Measurements from ENCODE around the gene TEX12. TPM values are rescaled to one million over a fixed set of nuclear protein-coding genes. Genes with fewer than 3 reads are reported as not detected.
"Not testable (repeated sequence)": the region's sequence is repeated elsewhere in the genome, so short reads cannot be mapped to it uniquely, and the experiment has no call there.

TEX12 gene
- total and polyA plus RNA-seq, 3 experiments from 2014 or later, result 0.27 to 0.39 TPM; not detected in 1

DNA sequence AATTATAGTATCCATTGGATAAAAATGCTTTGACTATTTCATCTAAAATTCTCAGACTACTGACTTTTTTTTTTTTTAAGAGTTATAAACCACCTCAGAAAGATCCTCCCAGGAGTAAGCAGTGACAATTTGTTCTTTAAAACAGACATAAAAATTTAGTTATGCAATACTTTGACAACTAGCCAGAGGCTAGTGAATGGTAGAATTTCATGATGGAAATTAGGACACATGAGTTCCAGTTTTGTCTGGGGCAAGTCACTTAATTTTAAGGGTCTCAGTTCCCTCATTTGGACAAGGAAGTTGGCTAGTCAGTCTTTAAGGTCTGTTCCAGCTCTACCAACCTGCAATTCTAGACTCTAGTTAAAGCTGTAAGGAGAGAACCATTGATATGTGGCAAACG lies 6.2 kb upstream of the TEX12 start:
- Mint-ChIP-seq H3K36me3 (peaks cover 0 to 4% (median 4%) of the 10 kb centered on the region in 3 donors), H3K27ac (no peak overlapping the region), H3K27me3 (peaks cover 1 to 17% of the 10 kb centered on the region in 2 donors), H3K4me3 (no peak overlapping the region), H3K4me1 (no peaks in the 10 kb centered on the region), H3K9me3 (no peaks in the 10 kb centered on the region)
- no peaks in the 10 kb centered on the region for H3K4me1 ChIP-seq (ENCODE audit: insufficient read depth, low read length)
- ChIA-PET POLR2A (no interaction called here), CTCF (no interaction called here)
- H3K36me3 ChIP-seq (ENCODE audit: insufficient read depth, low read length), result no peaks in the 10 kb centered on the region
- no peaks in the 10 kb centered on the region for H3K9me3 ChIP-seq (ENCODE audit: low read length)
- H3K27me3 ChIP-seq (ENCODE audit: insufficient read depth, low read length, poor library complexity, severe bottlenecking), result no peaks in the 10 kb centered on the region
- H3K4me3 ChIP-seq (ENCODE audit: low read length), result no peak overlapping the region
- no peak overlapping the region for H3K27ac ChIP-seq (ENCODE audit: low read depth, low read length)
- no peak for DNase-seq

DNA sequence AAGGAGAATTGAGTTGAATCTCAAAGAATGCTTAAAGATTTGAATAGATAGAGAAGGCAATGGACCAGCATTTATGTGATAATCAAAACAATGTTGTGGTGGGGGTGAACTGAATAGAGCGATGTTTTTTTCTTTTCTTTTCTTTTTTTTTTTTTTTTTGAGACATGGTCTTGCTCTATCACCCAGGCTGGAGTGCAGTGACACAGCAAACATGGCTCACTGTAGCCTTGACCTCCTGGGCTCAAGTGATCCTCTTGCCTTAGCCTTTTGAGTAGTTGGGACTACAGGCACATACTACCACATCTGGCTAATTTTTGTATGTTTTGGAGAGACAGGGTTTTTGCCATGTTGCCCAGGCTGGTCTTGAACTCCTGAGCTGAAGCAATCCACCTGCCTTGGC lies 5.0 kb upstream of the TEX12 start:
- H3K27ac Mint-ChIP-seq; H3K4me3 ChIP-seq (ENCODE audit: low read length); H3K9me3 Mint-ChIP-seq; H3K4me1 Mint-ChIP-seq; H3K4me1 ChIP-seq (ENCODE audit: insufficient read depth, low read length); H3K36me3 ChIP-seq (ENCODE audit: insufficient read depth, low read length); H3K9me3 ChIP-seq (ENCODE audit: low read length); H3K4me3 Mint-ChIP-seq; H3K36me3 Mint-ChIP-seq; CTCF ChIA-PET; DNase-seq; POLR2A ChIA-PET; H3K27ac ChIP-seq (ENCODE audit: low read depth, low read length); H3K27me3 ChIP-seq (ENCODE audit: insufficient read depth, low read length, poor library complexity, severe bottlenecking): not testable (repeated sequence)
- H3K27me3 Mint-ChIP-seq, result peaks cover 1 to 17% of the 10 kb centered on the region in 2 donors

DNA sequence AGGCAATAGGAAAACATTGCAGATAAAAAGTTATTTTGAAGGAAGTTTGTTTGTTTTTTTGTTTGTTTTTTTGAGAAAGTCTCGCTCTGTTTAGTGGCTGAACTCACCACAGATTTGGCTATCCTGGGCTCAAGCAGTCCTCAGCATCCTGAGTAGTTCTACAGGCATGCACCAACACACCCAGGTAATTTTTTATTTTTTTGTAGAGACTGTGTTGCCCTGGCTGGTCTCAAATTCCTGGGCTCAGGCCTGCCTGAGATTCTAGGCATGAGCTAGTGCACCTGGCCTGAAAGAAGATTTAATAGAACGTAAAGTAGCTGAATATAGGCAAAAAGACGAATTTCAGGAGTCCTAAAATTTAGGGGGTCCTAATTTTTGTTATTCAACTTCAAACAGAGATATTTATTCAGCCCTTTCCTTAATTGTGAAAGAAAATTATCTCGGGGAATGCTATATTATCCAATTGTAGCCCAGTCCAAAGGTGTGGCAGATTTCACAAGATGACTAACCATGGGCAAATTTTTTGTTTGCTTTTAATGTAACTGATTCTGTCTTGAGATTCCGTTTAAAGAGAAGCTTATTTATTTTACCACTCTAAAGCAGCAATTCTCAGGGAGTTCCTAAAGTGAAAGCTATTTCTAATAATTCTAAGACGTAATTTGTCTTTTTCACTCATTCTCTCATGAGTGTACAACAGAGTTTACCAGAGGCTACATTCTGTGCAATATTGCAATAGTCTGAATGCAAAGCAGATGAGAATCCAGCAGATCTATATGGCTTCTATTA lies 4.2 kb upstream of the TEX12 start:
- Histone ChIP-seq H3K4me3 (ENCODE audit: low read length) (no peak overlapping the region), H3K4me1 (ENCODE audit: insufficient read depth, low read length) (no peaks in the 10 kb centered on the region), H3K27ac (ENCODE audit: low read depth, low read length) (no peak overlapping the region), H3K27me3 (ENCODE audit: insufficient read depth, low read length, poor library complexity, severe bottlenecking) (no peaks in the 10 kb centered on the region), H3K9me3 (ENCODE audit: low read length) (no peaks in the 10 kb centered on the region), H3K36me3 (ENCODE audit: insufficient read depth, low read length) (no peaks in the 10 kb centered on the region)
- Mint-ChIP-seq H3K9me3 (no peaks in the 10 kb centered on the region), H3K27me3 (peaks cover 4 to 24% of the 10 kb centered on the region in 2 donors), H3K4me1 (no peaks in the 10 kb centered on the region), H3K36me3 (peaks cover 0 to 4% (median 4%) of the 10 kb centered on the region in 3 donors), H3K27ac (no peak overlapping the region), H3K4me3 (no peak overlapping the region)
- ChIA-PET POLR2A (no interaction called here), CTCF (no interaction called here)
- no peak for DNase-seq

DNA sequence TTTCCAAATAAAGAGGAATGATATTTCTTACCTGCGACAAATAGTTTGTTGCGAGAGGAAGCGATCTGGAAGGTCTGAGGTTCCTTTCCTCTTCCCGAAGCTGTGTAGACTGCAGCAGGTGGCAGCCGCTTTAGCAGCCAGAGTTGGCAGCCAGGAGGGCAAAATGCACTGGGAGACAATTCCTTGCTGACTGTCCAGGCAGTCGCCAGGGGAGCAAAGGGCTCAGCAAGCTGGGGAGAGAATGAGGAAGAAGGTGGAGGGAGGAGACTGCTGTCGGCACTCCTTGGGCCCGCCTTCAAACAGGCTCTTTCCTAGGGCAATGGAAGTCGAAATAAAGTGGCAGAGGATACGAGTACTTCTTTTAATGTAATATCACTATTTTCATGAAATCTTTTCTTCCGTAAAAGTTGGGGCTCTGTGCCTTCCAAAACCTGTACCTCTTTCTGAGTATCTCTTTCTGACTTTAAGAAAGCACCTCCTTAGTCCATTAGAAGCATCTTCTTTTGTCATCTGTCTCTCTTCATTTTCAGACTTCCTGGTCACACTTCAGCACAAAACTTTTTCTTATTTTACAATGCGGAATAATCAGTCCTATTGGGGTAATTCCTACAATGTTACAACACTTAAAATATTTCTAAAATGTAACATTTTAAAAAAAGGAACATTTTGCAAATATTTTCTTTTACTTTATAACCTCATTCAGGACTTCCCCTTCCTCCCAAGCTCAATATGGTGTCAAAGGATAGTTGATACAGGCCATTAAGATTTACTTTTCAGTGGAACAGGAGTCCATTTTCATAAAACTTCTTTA lies 3.1 kb upstream of the TEX12 start, which contains the start of gene IL18:
Gene IL18 (minus strand): TSS at position 220 of the 811 bp plus-strand sequence. CDS start 9,041 bp downstream, outside the sequence.
- no peak within 1 kb of the TSS for H3K4me3 Mint-ChIP-seq

DNA sequence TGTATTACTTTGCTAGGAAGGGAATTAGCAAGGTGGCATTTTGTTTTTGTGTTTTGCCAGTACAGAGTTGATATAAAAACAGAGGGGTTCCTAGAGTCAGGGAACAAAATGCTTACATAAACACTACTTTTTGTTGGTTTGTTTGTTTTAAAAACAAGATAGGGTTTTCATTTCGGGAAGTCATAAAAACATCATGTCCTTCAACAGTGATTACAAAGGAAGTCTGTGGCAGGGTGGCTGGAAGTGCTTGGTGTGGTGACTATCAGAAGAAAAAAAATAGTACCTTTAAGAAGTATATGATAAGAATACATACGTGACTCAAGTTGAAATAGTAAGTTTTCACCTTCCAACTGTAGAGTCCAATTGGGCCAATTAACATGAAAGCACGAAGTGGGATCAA lies 2.1 kb upstream of the TEX12 start:
- H3K36me3 ChIP-seq (ENCODE audit: insufficient read depth, low read length), result no peaks in the 10 kb centered on the region
- H3K4me3 ChIP-seq (ENCODE audit: low read length), result no peak overlapping the region
- Mint-ChIP-seq H3K9me3 (no peaks in the 10 kb centered on the region), H3K36me3 (peaks cover 0 to 4% (median 4%) of the 10 kb centered on the region in 3 donors), H3K4me3 (no peak overlapping the region), H3K4me1 (no peaks in the 10 kb centered on the region), H3K27me3 (peaks cover 4 to 24% of the 10 kb centered on the region in 2 donors), H3K27ac (no peak overlapping the region)
- H3K27ac ChIP-seq (ENCODE audit: low read depth, low read length), result no peak overlapping the region
- POLR2A ChIA-PET, result no interaction called here
- no peaks in the 10 kb centered on the region for H3K27me3 ChIP-seq (ENCODE audit: insufficient read depth, low read length, poor library complexity, severe bottlenecking)
- no peaks in the 10 kb centered on the region for H3K9me3 ChIP-seq (ENCODE audit: low read length)
- CTCF ChIA-PET, result no interaction called here
- H3K4me1 ChIP-seq (ENCODE audit: insufficient read depth, low read length), result no peaks in the 10 kb centered on the region
- no peak for DNase-seq

More for the DNA sequence above, 3.1 kb upstream of the TEX12 start, which contains the start of gene IL18:
- DNase-seq, result no peak
- H3K27me3 ChIP-seq (ENCODE audit: insufficient read depth, low read length, poor library complexity, severe bottlenecking), result no peaks in the 10 kb centered on the region
- Mint-ChIP-seq H3K36me3 (peaks cover 0 to 4% (median 4%) of the 10 kb centered on the region in 3 donors), H3K9me3 (no peaks in the 10 kb centered on the region), H3K27ac (no peak within 1 kb of the TSS), H3K27me3 (peaks cover 4 to 24% of the 10 kb centered on the region in 2 donors), H3K4me1 (no peaks in the 10 kb centered on the region)
- H3K4me1 ChIP-seq (ENCODE audit: insufficient read depth, low read length), result no peaks in the 10 kb centered on the region
- no peak within 1 kb of the TSS for H3K27ac ChIP-seq (ENCODE audit: low read depth, low read length)
- no peaks in the 10 kb centered on the region for H3K9me3 ChIP-seq (ENCODE audit: low read length)
- ChIA-PET POLR2A (no interaction called here), CTCF (no interaction called here)
- H3K36me3 ChIP-seq (ENCODE audit: insufficient read depth, low read length), result no peaks in the 10 kb centered on the region
- H3K4me3 ChIP-seq (ENCODE audit: low read length), result no peak within 1 kb of the TSS

DNA sequence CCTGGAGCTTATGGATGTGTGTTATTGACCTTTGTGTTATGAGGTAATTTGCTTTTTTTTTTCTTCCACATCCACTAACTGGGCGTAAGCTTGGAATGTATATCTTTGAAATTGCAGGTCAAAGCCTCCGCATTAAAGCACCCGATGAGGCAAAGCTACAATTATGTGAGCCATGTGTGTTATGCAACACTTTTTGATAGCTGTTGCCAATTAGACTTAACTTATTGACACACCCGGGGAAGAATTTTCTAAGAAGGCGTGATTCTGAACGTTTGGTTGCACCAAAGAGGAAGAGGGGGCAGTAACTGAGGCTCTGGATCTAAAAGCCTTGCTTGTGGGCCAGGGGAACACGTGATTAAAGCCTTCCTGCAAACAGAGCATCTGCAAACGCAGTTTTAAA lies 610 bp upstream of the TEX12 start:
- Mint-ChIP-seq H3K27me3 (peaks cover 4 to 24% of the 10 kb centered on the region in 2 donors), H3K4me3 (no peak overlapping the region), H3K9me3 (no peaks in the 10 kb centered on the region), H3K27ac (no peak overlapping the region), H3K36me3 (peaks cover 0 to 4% (median 2%) of the 10 kb centered on the region in 3 donors), H3K4me1 (no peaks in the 10 kb centered on the region)
- no peak for DNase-seq
- no peaks in the 10 kb centered on the region for H3K9me3 ChIP-seq (ENCODE audit: low read length)
- H3K27ac ChIP-seq (ENCODE audit: low read depth, low read length), result no peak overlapping the region
- no peaks in the 10 kb centered on the region for H3K36me3 ChIP-seq (ENCODE audit: insufficient read depth, low read length)
- POLR2A ChIA-PET, result no interaction called here
- H3K4me1 ChIP-seq (ENCODE audit: insufficient read depth, low read length), result no peaks in the 10 kb centered on the region
- no peaks in the 10 kb centered on the region for H3K27me3 ChIP-seq (ENCODE audit: insufficient read depth, low read length, poor library complexity, severe bottlenecking)
- H3K4me3 ChIP-seq (ENCODE audit: low read length), result no peak overlapping the region
- CTCF ChIA-PET, result no interaction called here

DNA sequence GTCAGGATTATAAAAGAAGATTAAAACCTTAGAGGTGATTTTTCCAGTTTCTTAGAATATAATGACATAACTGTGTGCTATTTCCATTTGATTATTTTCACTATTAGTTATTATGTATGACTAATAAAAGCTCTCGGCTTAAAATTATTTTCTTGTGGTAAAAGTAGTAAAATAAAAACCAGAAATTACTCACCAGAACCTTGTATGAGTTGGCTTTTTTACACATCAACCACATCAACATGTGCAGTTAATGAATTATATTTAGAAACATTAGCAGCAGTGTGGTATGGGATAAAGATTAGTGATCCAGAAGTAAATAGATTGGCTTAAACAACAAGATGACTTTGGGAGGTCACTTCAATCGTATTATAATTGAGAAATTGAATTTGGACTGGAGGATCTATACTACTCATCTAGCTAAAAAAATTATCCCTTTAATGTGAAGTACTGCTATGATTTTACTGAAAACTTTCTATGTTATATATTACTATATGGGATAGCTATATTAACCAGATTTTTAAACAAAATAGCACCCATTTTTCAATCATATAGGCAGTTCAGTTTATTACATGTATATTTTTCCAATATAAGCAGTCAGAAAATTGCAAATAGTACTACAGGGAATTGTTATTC lies 5.3 kb downstream of the TEX12 start:
- Histone ChIP-seq H3K27ac (ENCODE audit: low read depth, low read length) (no peak overlapping the region), H3K4me1 (ENCODE audit: insufficient read depth, low read length) (no peaks in the 10 kb centered on the region), H3K4me3 (ENCODE audit: low read length) (no peak overlapping the region), H3K9me3 (ENCODE audit: low read length) (no peaks in the 10 kb centered on the region), H3K27me3 (ENCODE audit: insufficient read depth, low read length, poor library complexity, severe bottlenecking) (no peaks in the 10 kb centered on the region), H3K36me3 (ENCODE audit: insufficient read depth, low read length) (no peaks in the 10 kb centered on the region)
- POLR2A ChIA-PET, result no interaction called here
- no peaks in the 10 kb centered on the region for H3K9me3 Mint-ChIP-seq
- CTCF ChIA-PET, result no interaction called here
- H3K27me3 Mint-ChIP-seq, result peaks cover 4 to 15% of the 10 kb centered on the region in 2 donors
- H3K27ac Mint-ChIP-seq, result no peak overlapping the region
- no peak for DNase-seq
- no peaks in the 10 kb centered on the region for H3K36me3 Mint-ChIP-seq
- no peak overlapping the region for H3K4me3 Mint-ChIP-seq
- peaks cover 8 to 14% (median 11%) of the 10 kb centered on the region in 3 donors for H3K4me1 Mint-ChIP-seq

DNA sequence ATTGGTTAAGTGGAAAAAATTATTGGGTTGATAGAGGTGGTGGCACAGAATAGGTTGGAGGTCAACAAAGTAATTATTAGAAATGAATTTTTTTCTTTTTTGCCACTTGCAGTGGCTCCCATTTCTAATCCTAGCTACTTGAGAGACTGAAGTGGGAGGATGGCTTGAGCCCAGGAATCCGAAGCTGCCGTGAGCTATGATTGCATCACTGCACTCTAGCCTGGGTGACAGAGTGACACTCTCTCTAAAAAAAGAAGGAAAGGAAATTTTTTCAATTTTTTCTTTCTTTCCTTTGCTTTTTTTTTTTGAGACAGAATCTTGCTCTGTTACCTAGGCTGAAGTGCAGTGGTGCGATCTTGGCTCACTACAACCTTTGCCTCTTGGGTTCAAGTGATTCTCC lies 6.0 kb downstream of the TEX12 start:
- POLR2A ChIA-PET, result no interaction called here
- no peaks in the 10 kb centered on the region for H3K9me3 ChIP-seq (ENCODE audit: low read length)
- H3K4me1 Mint-ChIP-seq, result peaks cover 8 to 14% (median 11%) of the 10 kb centered on the region in 3 donors
- DNase-seq, result no peak
- peaks cover 4 to 14% of the 10 kb centered on the region in 2 donors for H3K27me3 Mint-ChIP-seq
- no peak overlapping the region for H3K4me3 ChIP-seq (ENCODE audit: low read length)
- no peaks in the 10 kb centered on the region for H3K36me3 Mint-ChIP-seq
- no peaks in the 10 kb centered on the region for H3K9me3 Mint-ChIP-seq
- H3K4me3 Mint-ChIP-seq, result no peak overlapping the region
- no peak overlapping the region for H3K27ac ChIP-seq (ENCODE audit: low read depth, low read length)
- CTCF ChIA-PET, result no interaction called here
- no peaks in the 10 kb centered on the region for H3K4me1 ChIP-seq (ENCODE audit: insufficient read depth, low read length)
- H3K36me3 ChIP-seq (ENCODE audit: insufficient read depth, low read length), result no peaks in the 10 kb centered on the region
- no peak overlapping the region for H3K27ac Mint-ChIP-seq
- no peaks in the 10 kb centered on the region for H3K27me3 ChIP-seq (ENCODE audit: insufficient read depth, low read length, poor library complexity, severe bottlenecking)
